ENCODE data around the gene AKR1D1. TPM values are rescaled to one million over a fixed set of nuclear protein-coding genes. Genes with fewer than 3 reads are reported as not detected.
"Not testable (repeated sequence)": the region's sequence is repeated elsewhere in the genome, so short reads cannot be mapped to it uniquely, and the experiment has no call there.

Gene AKR1D1
- total RNA-seq, 4 donors from 2014 or later, result 0.20 TPM; not detected in 3

- Histone ChIP-seq H3K27ac (no peak overlapping the region), H3K4me1 (no peaks in the 10 kb centered on the region), H3K9me3 (no peaks in the 10 kb centered on the region), H3K4me3 (no peak overlapping the region), H3K27me3 (no peaks in the 10 kb centered on the region), H3K36me3 (no peaks in the 10 kb centered on the region)
- no peak for DNase-seq
- intact Hi-C loops (cut with DNase I; ENCODE audit: low total_unique reads) (no loop called here), in situ Hi-C loops (cut with MboI; ENCODE audit: low sequenced_read_pairs in 4 of 4) (no loop called here)
- no peak for ATAC-seq
- no peak for TF ChIP-seq POLR2A (IDR thresholded peaks at IDR 0.05)
- no peak for TF ChIP-seq CTCF (IDR thresholded peaks at IDR 0.05 in 4 of 5, conservative IDR thresholded peaks at IDR 0.05 in 1 of 5)
These were observed 31.4 kb upstream of the AKR1D1 start for GRCh38 chr7:138044897-138045296.

GRCh38 chr7:138047907-138048306, 28.4 kb upstream of the AKR1D1 start:
- DNase-seq, result no peak
- Histone ChIP-seq H3K36me3 (no peaks in the 10 kb centered on the region), H3K27me3 (no peaks in the 10 kb centered on the region), H3K27ac (no peak overlapping the region), H3K4me3 (no peak overlapping the region), H3K4me1 (no peaks in the 10 kb centered on the region), H3K9me3 (no peaks in the 10 kb centered on the region)
- in situ Hi-C loops (cut with MboI; ENCODE audit: low sequenced_read_pairs in 4 of 4), result no loop called here
- ATAC-seq, result no peak
- intact Hi-C loops (cut with DNase I; ENCODE audit: low total_unique reads), result no loop called here
- TF ChIP-seq CTCF (IDR thresholded peaks at IDR 0.05 in 4 of 5, conservative IDR thresholded peaks at IDR 0.05 in 1 of 5), result no peak
- no peak for TF ChIP-seq POLR2A (IDR thresholded peaks at IDR 0.05)

GRCh38 chr7:138049505-138050116, 26.6 kb upstream of the AKR1D1 start:
- intact Hi-C loops (cut with DNase I; ENCODE audit: low total_unique reads), result no loop called here

GRCh38 chr7:138051712-138052247, 24.5 kb upstream of the AKR1D1 start:
- H3K4me1 ChIP-seq; H3K9me3 ChIP-seq; H3K4me3 ChIP-seq; H3K36me3 ChIP-seq; in situ Hi-C loops (cut with MboI; ENCODE audit: low sequenced_read_pairs in 4 of 4); H3K27me3 ChIP-seq; DNase-seq; intact Hi-C loops (cut with DNase I; ENCODE audit: low total_unique reads); H3K27ac ChIP-seq; ATAC-seq: not testable (repeated sequence)

More at GRCh38 chr7:138049505-138050116, 26.6 kb upstream of the AKR1D1 start:
- no peaks in the 10 kb centered on the region for H3K36me3 ChIP-seq
- H3K4me3 ChIP-seq, result no peak overlapping the region
- no peaks in the 10 kb centered on the region for H3K4me1 ChIP-seq
- DNase-seq, result no peak
- H3K9me3 ChIP-seq, result no peaks in the 10 kb centered on the region
- in situ Hi-C loops (cut with MboI; ENCODE audit: low sequenced_read_pairs in 4 of 4), result no loop called here
- no peak for ATAC-seq
- H3K27ac ChIP-seq, result no peak overlapping the region
- TF ChIP-seq CTCF (IDR thresholded peaks at IDR 0.05 in 4 of 5, conservative IDR thresholded peaks at IDR 0.05 in 1 of 5) (no peak), POLR2A (IDR thresholded peaks at IDR 0.05) (no peak)
- no peaks in the 10 kb centered on the region for H3K27me3 ChIP-seq

GRCh38 chr7:138052696-138053095, 23.6 kb upstream of the AKR1D1 start:
- ATAC-seq, result no peak
- no peak for TF ChIP-seq POLR2A (IDR thresholded peaks at IDR 0.05)
- no peak for TF ChIP-seq CTCF (IDR thresholded peaks at IDR 0.05 in 4 of 5, conservative IDR thresholded peaks at IDR 0.05 in 1 of 5)
- H3K27me3 ChIP-seq, result no peaks in the 10 kb centered on the region
- intact Hi-C loops (cut with DNase I; ENCODE audit: low total_unique reads) (no loop called here), in situ Hi-C loops (cut with MboI; ENCODE audit: low sequenced_read_pairs in 4 of 4) (no loop called here)
- H3K36me3 ChIP-seq, result no peaks in the 10 kb centered on the region
- no peak for DNase-seq
- no peak overlapping the region for H3K27ac ChIP-seq
- no peak overlapping the region for H3K4me3 ChIP-seq
- H3K9me3 ChIP-seq, result no peaks in the 10 kb centered on the region
- H3K4me1 ChIP-seq, result no peaks in the 10 kb centered on the region

GRCh38 chr7:138055698-138056097, 20.6 kb upstream of the AKR1D1 start:
- DNase-seq; H3K27ac ChIP-seq; ATAC-seq; in situ Hi-C loops (cut with MboI; ENCODE audit: low sequenced_read_pairs in 4 of 4); H3K36me3 ChIP-seq; H3K4me3 ChIP-seq; H3K27me3 ChIP-seq; intact Hi-C loops (cut with DNase I; ENCODE audit: low total_unique reads); H3K9me3 ChIP-seq; H3K4me1 ChIP-seq: not testable (repeated sequence)

Measured in gastrocnemius medialis (tissue), 4 donors.